IMR-90 (cell line): ENCODE measurements around the gene BANF1. TPM values are rescaled to one million over a fixed set of nuclear protein-coding genes. Genes with fewer than 3 reads are reported as not detected.

Experiments
- ATAC-seq: fragments of 200-7000 bp; cut with Tn5 transposase; 2 replicates; pipeline ENCODE4 v1.9.1; 2020; ENCODE audit warnings: low read depth, mild to moderate bottlenecking, moderate library complexity
- BruUV-seq: library from RNA; stranded (reverse); fragments of 400-500 nt; replicated peaks from 2 replicates; lab custom pipeline; 2021; lab: Mats Ljungman, UMichigan
- CTCF ChIA-PET: fragments of 300-600 bp; formaldehyde crosslinking; extraction: SDS; loops from one replicate; lab custom pipeline; 2021; ENCODE audit warnings: antibody characterized with exemption; lab: Yijun Ruan, JAX
- POLR2A ChIA-PET: fragments of 300-600 bp; sonication (Branson Sonifier 250); formaldehyde crosslinking; loops from one replicate; lab custom pipeline; 2022; ENCODE audit warnings: antibody characterized with exemption; ENCODE audit not compliant: unreplicated experiment; lab: Charles Lee
- DNase-seq: peaks from one replicate; pipeline ENCODE4 v3.0.0; 2013
- H2AFZ ChIP-seq: replicated peaks from 2 replicates; pipeline ENCODE3; 2013; ENCODE audit warnings: low read length, mild to moderate bottlenecking; ENCODE audit not compliant: poor library complexity
- H2AK5ac ChIP-seq: 2 replicates; pipeline ENCODE4 v1.6.1; 2013; ENCODE audit warnings: low read depth, low read length, inconsistent platforms
- H2AK9ac ChIP-seq: replicated peaks from 2 replicates; pipeline ENCODE3; 2013; ENCODE audit warnings: mild to moderate bottlenecking, low read depth, low read length, moderate library complexity; ENCODE audit not compliant: poor library complexity
- H2BK120ac ChIP-seq: 2 replicates; pipeline ENCODE4 v1.6.1; 2013; ENCODE audit warnings: low read depth, low read length, inconsistent platforms
- H2BK15ac ChIP-seq: 3 replicates; pipeline ENCODE4 v1.6.1; 2013; ENCODE audit warnings: low read depth, low read length, inconsistent platforms
- H2BK20ac ChIP-seq: 2 replicates; pipeline ENCODE4 v1.6.1; 2013; ENCODE audit warnings: low read depth, mild to moderate bottlenecking, inconsistent platforms, low read length, moderate library complexity
- H2BK5ac ChIP-seq: 2 replicates; pipeline ENCODE4 v1.6.1; 2013; ENCODE audit warnings: mild to moderate bottlenecking, low read depth, low read length, inconsistent platforms; ENCODE audit not compliant: poor library complexity, severe bottlenecking
- H3K14ac ChIP-seq: replicated peaks from 2 replicates; pipeline ENCODE4 v1.6.1; 2013; ENCODE audit warnings: low read depth, low read length, inconsistent platforms
- H3K18ac ChIP-seq: 2 replicates; pipeline ENCODE4 v1.6.1; 2013; ENCODE audit warnings: low read depth, low read length, control low read depth
- H3K23ac ChIP-seq: 2 replicates; pipeline ENCODE4 v1.6.1; 2013; ENCODE audit warnings: low read depth, low read length, inconsistent platforms
- H3K27ac ChIP-seq: 2 replicates; pipeline ENCODE4 v1.5.1; 2013; ENCODE audit warnings: mild to moderate bottlenecking, control low read depth, low read length; ENCODE audit not compliant: insufficient read depth
- H3K27me3 ChIP-seq: 2 replicates; pipeline ENCODE4 v1.6.1; 2013; ENCODE audit warnings: low read length; ENCODE audit not compliant: control insufficient read depth, insufficient read depth
- H3K36me3 ChIP-seq: 2 replicates; pipeline ENCODE4 v1.6.1; 2013; ENCODE audit warnings: low read length, mixed read lengths; ENCODE audit not compliant: control insufficient read depth, insufficient read depth
- H3K4ac ChIP-seq: 2 replicates; pipeline ENCODE4 v1.6.1; 2013; ENCODE audit warnings: low read depth, low read length, inconsistent platforms
- H3K4me1 ChIP-seq: 2 replicates; pipeline ENCODE4 v1.6.1; 2013; ENCODE audit warnings: low read length, mixed read lengths; ENCODE audit not compliant: control insufficient read depth, insufficient read depth
- H3K4me2 ChIP-seq: 2 replicates; pipeline ENCODE4 v1.6.1; 2013; ENCODE audit warnings: low read depth, mild to moderate bottlenecking, control low read depth, low read length, moderate library complexity
- H3K4me3 ChIP-seq: 2 replicates; pipeline ENCODE4 v1.5.1; 2013; ENCODE audit warnings: low read depth, mild to moderate bottlenecking, control low read depth, low read length, moderate library complexity; ENCODE audit not compliant: insufficient read depth
- H3K56ac ChIP-seq: 2 replicates; pipeline ENCODE4 v1.6.1; 2013; ENCODE audit warnings: low read length, inconsistent platforms; ENCODE audit not compliant: insufficient read depth; ENCODE audit errors: extremely low read depth
- H3K79me1 ChIP-seq, 2 experiments: 2 replicates each; pipeline ENCODE4 v1.6.1; 2013; ENCODE audit warnings: low read length in 2 of 2, inconsistent platforms in 1 of 2, low read depth in 1 of 2
- H3K9ac ChIP-seq: 2 replicates; pipeline ENCODE4 v1.6.1; 2013; ENCODE audit warnings: low read depth, low read length, control low read depth
- H3K9me1 ChIP-seq: 2 replicates; pipeline ENCODE4 v1.6.1; 2013; ENCODE audit warnings: low read length, inconsistent platforms; ENCODE audit not compliant: insufficient read depth
- H3K9me3 ChIP-seq: 2 replicates; pipeline ENCODE4 v1.6.1; 2013; ENCODE audit warnings: low read length; ENCODE audit not compliant: control insufficient read depth, insufficient read depth
- H4K20me1 ChIP-seq: 2 replicates; pipeline ENCODE4 v1.6.1; 2013; ENCODE audit warnings: low read length, inconsistent platforms; ENCODE audit not compliant: insufficient read depth
- H4K5ac ChIP-seq: 2 replicates; pipeline ENCODE4 v1.6.1; 2013; ENCODE audit warnings: mild to moderate bottlenecking, low read depth, low read length, control low read depth
- H4K8ac ChIP-seq, 2 experiments: 2 replicates each; pipeline ENCODE4 v1.6.1; 2013; ENCODE audit warnings: low read depth in 2 of 2, low read length in 2 of 2, control low read depth in 1 of 2, inconsistent platforms in 1 of 2
- H4K91ac ChIP-seq: 2 replicates; pipeline ENCODE4 v1.6.1; 2013; ENCODE audit warnings: low read depth, low read length, inconsistent platforms; ENCODE audit not compliant: insufficient read depth
- BHLHE40 ChIP-seq: fragments of 150-350 bp; IDR thresholded peaks from 2 replicates; pipeline ENCODE4 v1.6.1; 2016; ENCODE audit warnings: mild to moderate bottlenecking, low read depth, low read length
- CEBPB ChIP-seq: IDR thresholded peaks from 2 replicates; pipeline ENCODE4 v1.6.1; 2012; ENCODE audit warnings: low read depth, low read length, improper control_type of control experiment
- CHD1 ChIP-seq: IDR thresholded peaks from 2 replicates; pipeline ENCODE4 v1.6.1; 2012; ENCODE audit warnings: low read depth, low read length, improper control_type of control experiment
- CTCF ChIP-seq: conservative IDR thresholded peaks from 2 replicates; pipeline ENCODE4 v1.5.1; 2012; ENCODE audit warnings: mild to moderate bottlenecking, low read depth, low read length, improper control_type of control experiment
- ELK1 ChIP-seq: fragments of 150-350 bp; IDR thresholded peaks from 2 replicates; pipeline ENCODE4 v1.6.1; 2016; ENCODE audit warnings: low read depth, mild to moderate bottlenecking, low read length, moderate library complexity, borderline replicate concordance
- FOS ChIP-seq: fragments of 150-350 bp; IDR thresholded peaks from 2 replicates; pipeline ENCODE4 v1.6.1; 2016; ENCODE audit warnings: low read depth, low read length
- MAFK ChIP-seq: IDR thresholded peaks from 2 replicates; pipeline ENCODE4 v1.6.1; 2012; ENCODE audit warnings: low read depth, low read length, improper control_type of control experiment
- MAZ ChIP-seq: IDR thresholded peaks from 2 replicates; pipeline ENCODE4 v1.6.1; 2012; ENCODE audit warnings: low read depth, mild to moderate bottlenecking, low read length, improper control_type of control experiment, moderate library complexity, borderline replicate concordance
- MXI1 ChIP-seq: IDR thresholded peaks from 2 replicates; pipeline ENCODE4 v1.6.1; 2012; ENCODE audit warnings: low read depth, mild to moderate bottlenecking, low read length, moderate library complexity, borderline replicate concordance
- NFE2L2 ChIP-seq: fragments of 150-350 bp; IDR thresholded peaks from 2 replicates; pipeline ENCODE4 v1.6.1; 2016; ENCODE audit warnings: low read depth, mild to moderate bottlenecking, low read length
- POLR2A ChIP-seq: IDR thresholded peaks from 2 replicates; pipeline ENCODE4 v1.6.1; 2012; ENCODE audit warnings: mild to moderate bottlenecking, low read depth, low read length
- RAD21 ChIP-seq: IDR thresholded peaks from 2 replicates; pipeline ENCODE4 v1.6.1; 2012; ENCODE audit warnings: low read length, improper control_type of control experiment
- RCOR1 ChIP-seq: IDR thresholded peaks from 2 replicates; pipeline ENCODE4 v1.6.1; 2012; ENCODE audit warnings: mild to moderate bottlenecking, low read length, improper control_type of control experiment; ENCODE audit not compliant: insufficient replicate concordance
- RFX5 ChIP-seq: IDR thresholded peaks from 2 replicates; pipeline ENCODE4 v1.8.0; 2012; ENCODE audit warnings: low read depth, mild to moderate bottlenecking, low read length, moderate library complexity
- SMC3 ChIP-seq: fragments of 150-350 bp; IDR thresholded peaks from 2 replicates; pipeline ENCODE4 v1.6.1; 2016; ENCODE audit warnings: low read depth, mild to moderate bottlenecking, antibody characterized with exemption, low read length, moderate library complexity
- WGBS, 2 experiments: methylation state at CpG; one replicate each; pipeline versions ENCODE4 v1.1.5 to v1.1.7; 2013; ENCODE audit warnings: missing lambda C conversion rate in 2 of 2; ENCODE audit not compliant: insufficient read length in 1 of 2; ENCODE audit errors: extremely low coverage in 2 of 2; 5-methylcytosine and 5-hydroxymethylcytosine counted together
- dilution Hi-C: fragments of 300-500 bp; cut with HindIII; formaldehyde crosslinking; loops from one replicate; pipeline ENCODE4 v1.14.3; 2018; ENCODE audit warnings: low sequenced_read_pairs; ENCODE audit not compliant: unreplicated experiment
- in situ Hi-C: fragments of 300-500 bp; cut with MboI; formaldehyde crosslinking; loops from 3 replicates; pipeline ENCODE4 v1.14.3; 2019; ENCODE audit warnings: low sequenced_read_pairs, inconsistent platforms, mixed read lengths
- intact Hi-C: fragments of 100-400 bp; cut with micrococcal nuclease; formaldehyde crosslinking; loops from 2 replicates; pipeline ENCODE4 v1.10.0; 2022
- polyA plus RNA-seq, 3 experiments: library from polyadenylated mRNA; depleted of rRNA; stranded (reverse); fragments of >200 nt; gene quantifications; 2 replicates each; pipeline ENCODE4 v1.2.3, GENCODE V29; 2012; ENCODE audit warnings: low replicate concordance in 1 of 3
- total RNA-seq: library from RNA; depleted of rRNA; stranded (reverse); fragments of >200 nt; gene quantifications from 2 replicates; pipeline ENCODE4 v1.2.3, GENCODE V29; 2012
- TF ChIP-seq, protein P1 (sequence below): fragments of 150-350 bp; IDR thresholded peaks from 2 replicates; pipeline ENCODE4 v1.6.1; 2017; ENCODE audit warnings: mild to moderate bottlenecking, antibody characterized with exemption, low read length, low read depth

The BANF1 gene
- total and polyA plus RNA-seq, 2 of the 4 experiments (the other 2 are of a cell fraction): 36.6 to 242 TPM

DNA sequence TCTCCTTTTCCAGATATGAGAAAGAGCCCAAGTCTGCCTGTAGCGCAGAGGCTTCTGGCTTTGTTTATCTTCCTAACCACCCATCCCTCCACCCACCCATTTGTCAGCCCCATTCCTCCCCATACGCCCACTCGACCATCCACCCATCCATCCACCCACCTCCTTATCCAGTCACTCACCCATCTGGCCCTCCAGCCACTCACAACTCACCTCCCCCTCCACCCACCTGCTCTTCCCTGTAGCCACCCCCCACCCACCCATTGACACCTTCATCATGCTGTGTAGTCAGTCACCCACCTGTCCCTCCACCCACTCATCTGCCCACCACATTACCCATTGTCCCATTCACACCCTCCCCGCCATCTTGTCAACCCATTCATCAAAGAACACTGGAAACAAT is 15.0 kb downstream of the BANF1 start:
- no peak overlapping the region for H2AFZ ChIP-seq
- H2BK5ac ChIP-seq: no peak overlapping the region
- H3K4me1 ChIP-seq: peaks cover 18% of the 10 kb centered on the region
- no peak overlapping the region for H3K9ac ChIP-seq
- no peaks in the 10 kb centered on the region; the same call in 1 of the 2 replicates for H4K20me1 ChIP-seq
- ChIA-PET CTCF (no interaction called here), POLR2A (no interaction called here)
- H2AK9ac ChIP-seq: no peak overlapping the region
- no peak overlapping the region for H4K91ac ChIP-seq
- DNase-seq (no peak), ATAC-seq (no peak)
- dilution Hi-C loops: no loop called here
- H3K23ac ChIP-seq: no peak overlapping the region
- no TSS peak for BruUV-seq
- no peak overlapping the region for H3K4ac ChIP-seq
- intact Hi-C loops: no loop called here
- H3K56ac ChIP-seq: no peak overlapping the region
- no peak overlapping the region for H3K4me2 ChIP-seq
- no peak overlapping the region for H2AK5ac ChIP-seq
- TF ChIP-seq POLR2A (no peak), ELK1 (no peak), CEBPB (no peak), RCOR1 (no peak), MAZ (no peak), RAD21 (no peak), CTCF (no peak), SMC3 (no peak), NFE2L2 (no peak), CHD1 (no peak), MAFK (no peak), MXI1 (no peak), FOS (no peak), BHLHE40 (no peak), RFX5 (no peak)
- TF ChIP-seq, protein P1, sequence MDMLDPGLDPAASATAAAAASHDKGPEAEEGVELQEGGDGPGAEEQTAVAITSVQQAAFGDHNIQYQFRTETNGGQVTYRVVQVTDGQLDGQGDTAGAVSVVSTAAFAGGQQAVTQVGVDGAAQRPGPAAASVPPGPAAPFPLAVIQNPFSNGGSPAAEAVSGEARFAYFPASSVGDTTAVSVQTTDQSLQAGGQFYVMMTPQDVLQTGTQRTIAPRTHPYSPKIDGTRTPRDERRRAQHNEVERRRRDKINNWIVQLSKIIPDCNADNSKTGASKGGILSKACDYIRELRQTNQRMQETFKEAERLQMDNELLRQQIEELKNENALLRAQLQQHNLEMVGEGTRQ: no peak
- H3K4me3 ChIP-seq: no peak overlapping the region
- H3K27ac ChIP-seq: no peak overlapping the region
- in situ Hi-C loops: no loop called here
- H2BK15ac ChIP-seq: no peak overlapping the region
- WGBS, 2 experiments: 80% methylated on average over 1 of the region's 4 CpGs; no CpG with 5 or more reads in 1 of the 2 experiments
- H3K9me1 ChIP-seq: peaks cover 27% of the 10 kb centered on the region
- no peak overlapping the region for H4K5ac ChIP-seq
- H3K18ac ChIP-seq: no peak overlapping the region
- peaks cover 0 to 4% of the 10 kb centered on the region in 2 experiments; a peak in 1 of 4 replicates for H3K79me1 ChIP-seq
- H2BK120ac ChIP-seq: no peak overlapping the region
- no peaks in the 10 kb centered on the region for H3K36me3 ChIP-seq
- no peaks in the 10 kb centered on the region for H3K9me3 ChIP-seq
- H3K27me3 ChIP-seq: no peaks in the 10 kb centered on the region
- H2BK20ac ChIP-seq: no peak overlapping the region
- no peak overlapping the region for H3K14ac ChIP-seq
- no peak overlapping the region for H4K8ac ChIP-seq
